Measurements from ENCODE around the gene DBP.

- TF ChIP-seq CTCF (IDR thresholded peaks at IDR 0.05), result no peak
- TF ChIP-seq POLR2A (IDR thresholded peaks at IDR 0.05), result no peak
- no peak for TF ChIP-seq EP300 (IDR thresholded peaks at IDR 0.05; ENCODE audit: low read depth)
These were observed 6.0 kb downstream of the DBP start for GRCh38 chr19:48631225-48631624.
